Lung microvascular endothelial cell (primary cell): Measurements from ENCODE around the gene TRDN. TPM values are rescaled to one million over a fixed set of nuclear protein-coding genes. Genes with fewer than 3 reads are reported as not detected.

Experiments used
- DNase-seq, 2 donors: peaks; one replicate each; pipeline versions ENCODE4 v3.0.0 to v3.0.0-alpha.2; 2010; ENCODE audit warnings: low read depth in 2 of 2
- total RNA-seq: library from RNA; depleted of rRNA; stranded (reverse); fragments of >200 nt; gene quantifications from 2 replicates; pipeline ENCODE4 v1.2.1, GENCODE V29; 2014

Gene TRDN
- total RNA-seq, 1 donor from 2014 or later: not detected

DNA sequence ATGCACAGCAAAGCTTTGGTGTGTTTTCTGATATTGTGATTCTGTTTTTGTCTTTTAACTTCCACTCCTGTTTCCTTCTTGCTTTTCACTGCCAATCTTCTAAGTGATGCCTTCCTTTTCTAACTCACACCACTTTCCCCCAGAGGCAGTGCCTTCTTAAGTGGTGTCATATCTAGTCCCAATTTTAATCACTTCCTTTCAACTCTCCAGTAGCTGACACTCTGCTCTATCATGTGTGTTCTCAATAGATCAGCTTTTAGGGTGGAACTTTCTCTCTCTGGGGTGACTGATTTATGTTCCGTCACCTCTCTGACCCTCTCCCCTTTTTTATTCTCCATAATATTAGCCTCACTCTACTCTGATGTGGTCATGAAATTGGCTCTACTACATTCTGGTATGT is 460.0 kb downstream of the TRDN start:
- DNase-seq: no peak

- no peak for DNase-seq
These were observed 465.2 kb downstream of the TRDN start for GRCh38 chr6:123171341-123172115.

GRCh38 chr6:123169774-123170095 is 467.0 kb downstream of the TRDN start:
- no peak for DNase-seq

GRCh38 chr6:123168892-123169773 is 467.6 kb downstream of the TRDN start:
- DNase-seq: no peak

DNA sequence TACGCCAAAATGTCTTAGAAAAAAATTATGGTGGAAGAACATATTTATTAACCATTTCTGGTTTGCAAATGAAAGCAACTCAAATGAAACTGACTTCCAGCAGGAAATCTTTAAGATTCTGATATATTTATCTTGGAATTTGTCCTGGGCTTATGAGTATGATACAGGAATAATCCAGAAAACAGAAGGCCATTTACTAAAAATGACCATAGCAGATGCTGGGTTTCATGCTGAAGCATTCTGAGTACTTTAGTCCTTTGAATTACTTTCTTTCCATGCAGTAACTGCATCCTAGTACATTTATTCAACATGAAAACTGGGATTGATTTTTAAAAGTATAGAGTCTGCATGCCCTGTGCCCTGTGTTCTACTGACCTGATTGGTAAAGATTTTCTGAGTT is 468.3 kb downstream of the TRDN start:
- no peak for DNase-seq

Other genes starting within 250 kb of the TRDN start
- gene NKAIN2, start 166.9 kb upstream of the TRDN start, total RNA-seq: not detected in 2 replicates